BLaER1 (cell line): ENCODE results near the gene CHMP2B.

Source experiments
- H3K27ac ChIP-seq: shearing (Covaris generic); formaldehyde crosslinking; 2 replicates; pipeline ENCODE4 v1.8.1; 2022
- H3K27me3 ChIP-seq: shearing (Covaris generic); formaldehyde crosslinking; 2 replicates; pipeline ENCODE4 v1.8.1; 2022
- H3K36me3 ChIP-seq: shearing (Covaris generic); formaldehyde crosslinking; 2 replicates; pipeline ENCODE4 v1.8.1; 2022
- H3K4me1 ChIP-seq: shearing (Covaris generic); formaldehyde crosslinking; 2 replicates; pipeline ENCODE4 v1.8.1; 2022
- H3K4me2 ChIP-seq: shearing (Covaris generic); formaldehyde crosslinking; 2 replicates; pipeline ENCODE4 v1.8.1; 2022
- H3K4me3 ChIP-seq: shearing (Covaris generic); formaldehyde crosslinking; 2 replicates; pipeline ENCODE4 v1.8.1; 2022
- H3K9ac ChIP-seq: shearing (Covaris generic); formaldehyde crosslinking; 2 replicates; pipeline ENCODE4 v1.8.1; 2022
- H3K9me3 ChIP-seq: shearing (Covaris generic); formaldehyde crosslinking; 2 replicates; pipeline ENCODE4 v1.8.1; 2022
- H4K20me1 ChIP-seq: shearing (Covaris generic); formaldehyde crosslinking; 2 replicates; pipeline ENCODE4 v1.8.1; 2022
- Cebpa-rat ChIP-seq: shearing (Covaris generic); IDR thresholded peaks from 2 replicates; pipeline ENCODE4 v1.8.1; 2022

CHMP2B gene

GRCh38 chr3:87199628-87200027 is 27.5 kb upstream of the CHMP2B start:
- no peak overlapping the region for H3K4me2 ChIP-seq

GRCh38 chr3:87200060-87200647 is 27.0 kb upstream of the CHMP2B start:
- Histone ChIP-seq H3K4me2 (no peak overlapping the region), H3K36me3 (no peaks in the 10 kb centered on the region), H3K27me3 (no peaks in the 10 kb centered on the region), H3K9me3 (peaks cover 3% of the 10 kb centered on the region; the same call in 1 of the 2 replicates), H4K20me1 (no peaks in the 10 kb centered on the region), H3K4me1 (no peaks in the 10 kb centered on the region), H3K27ac (no peak overlapping the region), H3K9ac (no peak overlapping the region), H3K4me3 (no peak overlapping the region)
- no peak for TF ChIP-seq Cebpa-rat

More at GRCh38 chr3:87199628-87200027, 27.5 kb upstream of the CHMP2B start:
- Histone ChIP-seq H3K36me3 (no peaks in the 10 kb centered on the region), H3K27ac (no peak overlapping the region), H3K4me3 (no peak overlapping the region), H3K9me3 (peaks cover 6% of the 10 kb centered on the region; the same call in 1 of the 2 replicates), H3K27me3 (no peaks in the 10 kb centered on the region), H3K4me1 (no peaks in the 10 kb centered on the region), H3K9ac (no peak overlapping the region), H4K20me1 (no peaks in the 10 kb centered on the region)
- TF ChIP-seq Cebpa-rat: no peak

- H4K20me1 ChIP-seq: no peaks in the 10 kb centered on the region
- no peaks in the 10 kb centered on the region for H3K9me3 ChIP-seq
- no peak for TF ChIP-seq Cebpa-rat
- no peak overlapping the region for H3K27ac ChIP-seq
- H3K36me3 ChIP-seq: no peaks in the 10 kb centered on the region
- H3K27me3 ChIP-seq: no peaks in the 10 kb centered on the region
- no peak overlapping the region for H3K9ac ChIP-seq
- no peak overlapping the region for H3K4me3 ChIP-seq
- H3K4me2 ChIP-seq: no peak overlapping the region
- H3K4me1 ChIP-seq: no peaks in the 10 kb centered on the region
Measured at GRCh38 chr3:87201727-87202126, 25.4 kb upstream of the CHMP2B start.

- H4K20me1 ChIP-seq: no peaks in the 10 kb centered on the region
- TF ChIP-seq Cebpa-rat: no peak
- H3K9me3 ChIP-seq: no peaks in the 10 kb centered on the region
- no peak overlapping the region for H3K4me2 ChIP-seq
- H3K4me3 ChIP-seq: no peak overlapping the region
- no peak overlapping the region for H3K9ac ChIP-seq
- H3K36me3 ChIP-seq: no peaks in the 10 kb centered on the region
- H3K27ac ChIP-seq: no peak overlapping the region
- no peaks in the 10 kb centered on the region for H3K27me3 ChIP-seq
- no peaks in the 10 kb centered on the region for H3K4me1 ChIP-seq
Measured at GRCh38 chr3:87203809-87204208, 23.3 kb upstream of the CHMP2B start.

GRCh38 chr3:87206070-87206469 is 21.0 kb upstream of the CHMP2B start:
- no peak overlapping the region for H3K4me3 ChIP-seq
- H4K20me1 ChIP-seq: no peaks in the 10 kb centered on the region
- H3K9me3 ChIP-seq: no peaks in the 10 kb centered on the region
- no peak overlapping the region for H3K9ac ChIP-seq
- no peaks in the 10 kb centered on the region for H3K36me3 ChIP-seq
- H3K4me2 ChIP-seq: no peak overlapping the region
- H3K27me3 ChIP-seq: no peaks in the 10 kb centered on the region
- H3K4me1 ChIP-seq: no peaks in the 10 kb centered on the region
- H3K27ac ChIP-seq: no peak overlapping the region
- no peak for TF ChIP-seq Cebpa-rat

- Histone ChIP-seq H3K4me3 (no peak overlapping the region), H3K27me3 (no peaks in the 10 kb centered on the region), H3K27ac (no peak overlapping the region), H3K9me3 (no peaks in the 10 kb centered on the region), H3K36me3 (no peaks in the 10 kb centered on the region), H3K9ac (no peak overlapping the region), H3K4me2 (no peak overlapping the region), H3K4me1 (no peaks in the 10 kb centered on the region), H4K20me1 (no peaks in the 10 kb centered on the region)
- TF ChIP-seq Cebpa-rat: no peak
Measured at GRCh38 chr3:87206635-87207034, 20.5 kb upstream of the CHMP2B start.

GRCh38 chr3:87207460-87207859 is 19.6 kb upstream of the CHMP2B start:
- TF ChIP-seq Cebpa-rat: no peak
- Histone ChIP-seq H3K4me2 (no peak overlapping the region), H4K20me1 (no peaks in the 10 kb centered on the region)

GRCh38 chr3:87209111-87209510 is 18.0 kb upstream of the CHMP2B start:
- Histone ChIP-seq H3K9me3 (no peaks in the 10 kb centered on the region), H3K27ac (no peak overlapping the region), H3K27me3 (no peaks in the 10 kb centered on the region), H3K9ac (no peak overlapping the region), H3K4me2 (no peak overlapping the region), H3K4me3 (no peak overlapping the region), H4K20me1 (no peaks in the 10 kb centered on the region), H3K36me3 (no peaks in the 10 kb centered on the region), H3K4me1 (no peaks in the 10 kb centered on the region)
- TF ChIP-seq Cebpa-rat: no peak

More at GRCh38 chr3:87207460-87207859, 19.6 kb upstream of the CHMP2B start:
- Histone ChIP-seq H3K4me3 (no peak overlapping the region), H3K9ac (no peak overlapping the region), H3K36me3 (no peaks in the 10 kb centered on the region), H3K27me3 (no peaks in the 10 kb centered on the region), H3K4me1 (no peaks in the 10 kb centered on the region), H3K27ac (no peak overlapping the region), H3K9me3 (no peaks in the 10 kb centered on the region)

GRCh38 chr3:87218560-87218959 is 8.5 kb upstream of the CHMP2B start:
- Histone ChIP-seq H3K4me3 (no peak overlapping the region), H3K36me3 (no peaks in the 10 kb centered on the region), H3K9me3 (no peaks in the 10 kb centered on the region), H3K4me1 (no peaks in the 10 kb centered on the region), H3K4me2 (no peak overlapping the region), H4K20me1 (no peaks in the 10 kb centered on the region), H3K27ac (no peak overlapping the region), H3K27me3 (no peaks in the 10 kb centered on the region), H3K9ac (no peak overlapping the region)
- no peak for TF ChIP-seq Cebpa-rat

- no peaks in the 10 kb centered on the region for H3K36me3 ChIP-seq
- H3K4me2 ChIP-seq: no peak overlapping the region
- H3K4me1 ChIP-seq: no peaks in the 10 kb centered on the region
- no peak overlapping the region for H3K9ac ChIP-seq
- TF ChIP-seq Cebpa-rat: no peak
- no peaks in the 10 kb centered on the region for H3K9me3 ChIP-seq
- no peak overlapping the region for H3K27ac ChIP-seq
- no peak overlapping the region for H3K4me3 ChIP-seq
- no peaks in the 10 kb centered on the region for H3K27me3 ChIP-seq
- no peaks in the 10 kb centered on the region for H4K20me1 ChIP-seq
Measured at GRCh38 chr3:87219611-87220010, 7.5 kb upstream of the CHMP2B start.

- Histone ChIP-seq H4K20me1 (peaks cover 28% of the 10 kb centered on the region; the same call in 1 of the 2 replicates), H3K9ac (no peak overlapping the region), H3K4me3 (no peak overlapping the region), H3K4me2 (no peak overlapping the region), H3K36me3 (no peaks in the 10 kb centered on the region), H3K9me3 (no peaks in the 10 kb centered on the region), H3K27ac (no peak overlapping the region), H3K27me3 (no peaks in the 10 kb centered on the region), H3K4me1 (peaks cover 17% of the 10 kb centered on the region)
- TF ChIP-seq Cebpa-rat: no peak
Measured at GRCh38 chr3:87225659-87226058, 1.4 kb upstream of the CHMP2B start.
